SIG-M5 treated with dmso at 0.1 percent for 504 hours (cell line): Measurements from ENCODE around the gene PSTK.
A peak's percentile ranks its signal among the peaks of the same experiment; 100 is the strongest.

Experiments
- DNase-seq: peaks from one replicate; lab custom pipeline; 2025; ENCODE audit not compliant: unreplicated experiment; lab: John Stamatoyannopoulos, UW

Gene PSTK

DNA sequence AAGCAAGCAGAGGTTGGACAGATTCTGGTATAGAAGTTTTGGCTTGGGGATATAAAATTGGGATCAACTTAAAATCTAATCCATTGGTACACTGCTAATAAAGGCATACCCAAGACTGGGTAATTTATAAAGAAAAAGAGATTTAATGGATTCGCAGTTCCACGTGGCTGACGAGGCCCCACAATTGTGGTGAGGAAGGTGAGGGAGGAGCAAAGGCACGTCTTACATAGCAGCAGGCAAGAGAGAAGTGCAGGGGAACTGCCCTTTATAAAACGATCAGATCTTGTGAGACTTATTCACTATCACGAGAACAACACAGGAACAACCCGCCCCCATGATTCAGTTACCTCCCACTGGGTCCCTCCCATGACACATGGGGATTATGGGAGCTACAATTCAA, 38.3 kb downstream of the PSTK start:
- no peak for DNase-seq

DNA sequence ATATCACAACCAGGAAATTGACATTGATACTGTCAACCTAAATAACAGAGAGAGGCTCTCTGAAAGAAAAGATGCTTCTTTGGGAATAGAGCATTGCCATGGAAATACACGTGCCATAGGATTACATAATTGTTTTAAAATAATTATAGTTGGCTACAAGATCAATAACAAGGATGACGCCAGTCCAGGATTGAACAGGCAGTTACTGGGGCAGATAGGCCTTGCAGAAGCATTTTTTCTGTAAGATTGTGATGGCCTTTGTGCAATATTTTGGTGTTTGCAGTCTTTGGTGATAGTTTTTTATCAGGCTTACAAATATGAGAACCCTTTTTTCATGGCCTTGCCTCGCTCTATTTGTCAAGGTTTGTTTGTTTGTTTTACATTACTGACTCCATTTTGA, 39.1 kb downstream of the PSTK start:
- no peak for DNase-seq

DNA sequence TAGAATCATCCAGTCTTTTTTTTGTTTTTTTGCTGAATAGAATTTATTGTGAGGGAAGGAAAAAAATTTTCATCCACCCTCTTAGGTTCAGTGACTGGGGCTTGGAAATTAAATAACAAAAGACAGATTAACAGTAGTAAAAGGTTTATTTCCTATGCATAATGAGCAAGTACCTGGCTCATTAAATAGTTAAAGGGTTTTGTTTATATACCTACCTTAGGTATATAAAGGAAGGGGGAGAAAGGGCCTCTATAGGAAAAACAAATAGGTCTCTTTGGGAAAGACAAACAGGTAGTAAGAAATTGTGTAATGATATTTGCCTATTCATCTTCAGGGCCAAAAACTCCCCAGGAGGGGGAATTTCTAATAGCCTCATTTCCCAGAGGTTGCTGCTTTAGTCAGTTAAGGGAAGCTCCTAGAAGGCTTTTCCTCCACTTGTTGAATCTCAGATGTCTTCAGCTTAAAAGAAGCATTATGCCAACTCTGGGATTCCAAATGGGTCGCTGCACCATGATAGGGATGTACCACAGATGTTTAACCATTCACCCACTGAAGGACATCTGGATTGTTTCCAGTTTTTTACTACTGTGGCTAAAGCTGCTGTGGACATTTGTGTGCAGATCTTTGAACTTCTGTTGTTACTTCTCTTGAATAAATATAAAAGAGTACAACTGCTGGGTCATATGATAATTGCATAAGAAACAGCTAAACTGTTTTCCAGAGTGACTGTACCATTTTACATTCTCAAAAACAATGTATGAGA, 39.9 kb downstream of the PSTK start:
- DNase-seq = no peak

DNA sequence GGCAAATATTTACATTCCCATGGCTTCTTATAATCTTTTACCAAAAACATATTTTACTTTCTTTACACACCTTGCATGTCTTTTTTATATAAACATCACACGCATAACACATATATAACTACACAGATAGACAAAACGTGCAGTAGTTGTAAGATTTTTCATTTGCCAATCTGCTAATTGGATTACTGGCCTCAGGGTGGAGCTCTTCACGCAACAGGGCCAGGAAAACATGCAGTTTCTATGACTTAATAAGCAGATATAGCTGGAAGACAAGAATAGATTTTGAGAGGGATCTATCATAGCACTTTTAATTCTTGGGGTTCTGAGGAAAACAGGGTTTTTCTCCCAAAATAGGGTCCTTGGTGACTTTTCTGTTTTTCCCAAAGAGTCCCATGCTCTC, 41.3 kb downstream of the PSTK start:
- peak; percentile 14 for DNase-seq

DNA sequence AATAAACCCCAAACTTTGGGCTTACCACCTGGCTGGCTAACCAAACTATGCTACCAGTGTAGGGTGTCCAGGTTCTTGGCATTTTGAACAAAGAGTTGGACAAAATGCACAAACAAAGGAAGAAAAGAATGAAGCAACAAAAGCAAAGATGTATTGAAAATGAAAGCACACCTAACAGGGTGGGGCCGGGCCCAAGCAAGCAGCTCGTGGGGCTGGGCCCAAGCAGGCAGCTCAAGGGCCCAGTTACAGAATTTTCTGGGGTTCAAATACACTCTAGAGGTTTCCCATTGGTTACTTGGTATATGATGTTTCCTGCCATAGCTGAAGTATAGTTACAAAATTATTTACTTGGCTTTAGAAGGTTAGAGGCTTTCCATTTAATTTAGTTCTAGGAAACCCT, 44.3 kb downstream of the PSTK start:
- DNase-seq = no peak

DNA sequence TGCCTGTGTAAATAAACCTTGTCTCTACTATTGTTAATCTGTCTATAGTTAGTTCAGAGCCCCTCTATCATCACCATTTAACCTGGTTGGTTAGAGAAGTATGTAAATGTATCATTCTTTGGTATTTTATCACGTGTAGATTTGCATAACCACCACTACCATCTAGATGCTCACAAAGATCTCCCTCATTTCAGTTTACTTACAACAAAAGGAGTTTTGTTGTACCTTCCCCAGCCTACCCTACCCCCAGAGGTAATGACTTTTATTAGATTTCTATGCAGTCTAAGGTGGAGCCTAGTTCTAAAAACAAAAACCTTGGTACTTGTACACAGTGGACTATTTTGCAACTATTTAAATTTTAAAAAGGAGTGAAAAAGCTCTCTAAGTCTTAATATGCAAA, 46.1 kb downstream of the PSTK start:
- DNase-seq = no peak

DNA sequence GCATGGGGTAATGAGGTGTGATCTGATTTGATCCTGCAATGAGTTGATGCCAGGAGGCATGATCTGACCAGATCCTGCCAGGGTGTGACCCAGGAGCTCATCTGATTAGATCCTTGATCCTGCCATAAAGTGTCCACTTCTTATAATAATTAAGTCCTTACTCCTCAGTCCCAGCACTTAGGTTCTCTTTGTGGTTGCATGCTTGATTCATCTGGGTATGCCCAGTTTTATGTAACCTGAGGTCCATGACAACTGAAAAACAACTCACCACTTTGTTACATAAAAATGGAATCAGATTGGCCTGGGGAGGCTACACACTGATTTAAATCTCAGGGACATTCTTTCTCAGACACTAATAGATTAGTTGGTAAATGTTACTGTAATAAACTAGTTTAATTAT, 47.7 kb downstream of the PSTK start:
- no peak for DNase-seq

DNA sequence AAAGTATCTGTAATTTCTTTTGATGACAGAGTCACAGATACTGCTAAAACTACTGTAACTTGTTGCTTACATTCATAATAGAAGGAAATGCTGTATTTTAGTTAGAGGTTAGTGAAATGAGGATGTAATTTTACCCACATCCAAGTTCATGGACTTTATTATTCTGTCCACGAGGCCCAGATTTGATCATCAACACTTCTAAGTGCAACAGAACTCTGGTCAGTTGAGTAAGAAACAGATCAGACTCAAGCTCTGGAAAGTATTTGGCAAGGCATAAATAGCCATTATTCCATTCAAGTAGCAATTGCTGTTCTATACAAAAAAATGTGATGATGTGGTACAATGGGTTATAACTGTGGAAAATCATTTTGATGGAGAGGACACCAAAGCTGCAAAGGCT, 50.9 kb downstream of the PSTK start:
- no peak for DNase-seq

DNA sequence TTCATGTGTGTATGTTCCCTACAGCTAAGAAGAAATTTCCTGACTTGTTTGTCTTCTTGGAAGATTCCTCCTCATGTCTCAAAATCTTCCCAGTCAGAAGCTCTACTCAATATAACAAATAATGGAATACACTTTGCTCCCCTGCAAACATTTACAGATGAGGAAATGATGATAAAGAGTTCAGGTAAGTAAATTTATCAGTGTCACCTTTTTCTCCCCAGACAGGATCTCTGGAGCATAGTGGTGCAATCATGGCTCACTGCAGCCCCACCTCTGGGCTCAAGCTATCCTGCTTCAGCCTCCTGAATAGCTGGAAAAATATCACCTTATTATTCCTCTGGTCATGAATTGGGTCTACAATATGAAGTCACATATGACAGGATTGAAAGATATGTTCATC, 54.1 kb downstream of the PSTK start:
- DNase-seq = no peak

DNA sequence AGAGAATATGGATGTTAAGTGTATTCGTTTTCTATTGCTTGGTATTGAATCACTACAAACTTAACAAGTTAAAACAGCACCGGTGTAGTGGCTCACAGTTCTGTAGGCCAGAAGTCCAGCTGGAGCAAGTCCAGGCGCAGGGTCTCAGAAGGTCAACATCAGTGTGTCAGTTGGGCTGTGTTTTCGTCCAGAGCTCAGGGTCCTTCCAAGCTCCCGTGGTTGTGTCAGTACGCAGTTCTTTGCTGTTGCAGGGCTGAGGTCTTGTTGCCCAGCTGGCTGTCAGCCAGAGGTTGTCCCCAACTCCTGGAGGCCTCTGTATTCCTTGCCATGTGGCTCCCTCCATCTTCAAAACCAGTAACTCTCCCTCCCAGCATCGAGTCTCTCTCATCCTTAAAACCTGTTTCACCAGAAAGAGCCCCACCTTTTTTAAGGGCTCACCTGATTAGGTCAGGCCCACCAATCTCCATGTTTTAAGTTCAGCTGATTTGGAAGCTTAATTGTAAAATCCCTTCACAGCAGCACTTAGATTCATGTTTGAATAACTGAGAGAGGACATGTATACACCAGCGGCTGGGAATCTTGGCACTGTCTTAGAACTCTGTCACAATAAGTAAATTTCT, 55.4 kb downstream of the PSTK start:
- DNase-seq = no peak

DNA sequence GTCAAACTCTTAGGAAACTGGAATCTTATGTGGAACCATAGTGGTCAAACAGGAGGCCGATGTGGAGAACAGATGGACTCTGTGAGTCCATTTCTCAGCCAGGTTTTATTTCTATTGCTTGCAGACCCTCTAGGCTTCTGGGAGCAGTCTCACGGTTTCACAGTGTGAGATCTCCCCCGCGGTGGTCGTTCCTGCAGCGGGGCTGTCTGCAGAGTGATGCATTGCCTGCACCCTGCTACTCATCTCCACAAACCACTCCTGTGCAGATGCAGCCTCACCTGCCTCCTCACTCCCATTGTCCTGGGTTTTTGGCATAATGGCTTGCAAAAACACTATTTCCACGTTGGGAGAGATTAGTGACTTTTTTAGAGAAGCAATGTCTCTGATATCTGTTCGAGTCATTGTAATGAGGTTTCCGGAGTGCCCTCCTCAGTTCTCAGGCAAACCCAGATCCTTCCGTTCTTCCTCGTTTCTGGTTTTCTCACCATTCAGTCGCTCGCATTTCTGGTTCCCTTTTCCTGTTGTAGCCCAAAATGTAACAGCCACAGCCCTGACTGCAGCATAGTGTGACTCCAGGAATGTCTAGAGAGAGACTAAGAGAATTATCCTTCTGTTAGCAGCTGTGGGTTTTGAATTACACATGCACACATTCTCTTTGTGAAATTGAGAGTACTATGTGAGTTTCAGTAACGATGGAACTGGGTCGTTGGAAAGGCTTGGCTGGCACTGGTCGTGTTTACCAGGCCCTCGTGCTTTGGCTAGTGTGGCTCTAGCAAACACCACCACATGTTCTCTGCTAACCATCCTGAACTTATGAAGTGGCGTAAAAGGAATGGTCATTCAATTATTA, 58.8 kb downstream of the PSTK start:
- DNase-seq = no peak

DNA sequence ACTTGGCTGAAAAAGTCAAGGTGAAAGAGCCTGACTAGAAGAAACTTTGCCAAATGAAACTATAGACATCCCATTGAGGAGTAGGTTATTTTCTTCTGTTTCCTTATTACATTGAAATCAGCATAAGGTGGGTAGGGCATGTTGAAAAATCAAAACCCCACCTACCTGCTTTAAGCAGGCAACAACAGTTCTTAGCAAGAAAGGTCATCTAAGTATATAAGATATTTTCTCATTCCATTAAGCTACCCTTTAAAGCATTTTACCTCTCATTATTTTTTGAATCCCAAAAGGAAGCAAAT, 59.4 kb downstream of the PSTK start:
- no peak for DNase-seq
